CD4-positive, alpha-beta T cell treated with Interleukin-6 at 100 ng/mL for 8 hours (primary cell): ENCODE data around the gene C1QL2.
A peak's percentile ranks its signal among the peaks of the same experiment; 100 is the strongest.

Experiments used
- DNase-seq: peaks from one replicate; pipeline ENCODE4 v3.0.0-alpha.2; 2020; ENCODE audit warnings: mixed read lengths, low spot score

Gene C1QL2

DNA sequence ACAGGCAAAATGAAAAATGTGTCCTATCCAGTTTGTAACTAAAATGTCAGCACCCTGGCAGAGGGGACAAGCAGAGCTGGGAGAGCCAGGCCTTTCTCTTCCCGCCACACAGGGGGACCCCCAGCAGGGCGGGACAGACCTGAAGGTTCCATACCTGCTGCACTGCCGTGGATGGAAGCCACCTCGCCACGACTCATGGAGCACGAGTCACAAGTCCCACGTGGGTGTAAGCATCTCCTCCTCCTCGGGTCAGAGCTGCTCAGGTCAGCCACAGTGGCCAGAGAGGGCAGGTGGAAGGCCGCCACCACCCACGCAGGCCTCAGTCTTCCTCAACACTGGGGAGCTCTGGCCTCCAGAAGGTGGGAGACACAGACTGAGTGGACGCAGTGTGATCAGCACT lies 21.0 kb downstream of the C1QL2 start:
- no peak for DNase-seq

DNA sequence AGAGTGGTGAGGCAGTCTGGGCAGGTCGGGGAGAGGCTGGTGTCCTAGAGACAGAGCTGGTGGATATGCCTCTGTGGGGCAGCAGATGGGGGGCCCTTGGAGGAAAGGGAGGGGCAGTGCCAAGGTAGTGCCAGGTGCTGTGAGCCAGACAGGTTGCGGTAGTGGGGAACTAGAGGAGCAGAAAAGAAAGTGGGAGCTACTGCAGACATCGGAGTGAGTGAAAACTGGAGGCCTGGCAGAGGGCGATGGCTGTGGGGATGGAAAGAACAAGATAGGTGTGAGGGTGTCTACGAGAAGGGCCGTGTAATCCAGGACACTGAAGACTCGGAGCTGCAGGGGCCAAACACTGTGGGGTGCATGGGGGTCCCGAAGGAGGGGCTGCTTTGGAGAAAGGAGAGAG lies 21.7 kb downstream of the C1QL2 start:
- no peak for DNase-seq

DNA sequence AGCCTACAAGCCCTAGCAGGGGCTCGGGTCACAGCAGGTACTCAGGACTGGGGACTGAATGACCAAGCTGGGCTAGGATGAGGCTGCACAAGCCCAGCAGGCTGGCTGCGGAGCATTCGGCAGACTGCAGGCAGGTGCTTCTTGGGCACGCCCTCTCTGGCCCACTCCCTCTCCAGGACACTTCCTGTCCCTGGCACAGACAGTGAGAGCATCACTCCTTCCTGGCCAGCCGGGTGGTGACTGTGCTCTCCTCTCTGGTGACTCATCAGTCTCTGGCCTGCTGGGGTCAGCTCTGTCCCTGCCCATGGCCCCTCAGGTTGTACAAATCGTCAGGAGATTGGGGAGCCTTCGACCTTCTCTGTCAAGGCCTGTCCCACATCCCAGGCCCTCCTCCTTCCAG lies 22.5 kb downstream of the C1QL2 start:
- no peak for DNase-seq

DNA sequence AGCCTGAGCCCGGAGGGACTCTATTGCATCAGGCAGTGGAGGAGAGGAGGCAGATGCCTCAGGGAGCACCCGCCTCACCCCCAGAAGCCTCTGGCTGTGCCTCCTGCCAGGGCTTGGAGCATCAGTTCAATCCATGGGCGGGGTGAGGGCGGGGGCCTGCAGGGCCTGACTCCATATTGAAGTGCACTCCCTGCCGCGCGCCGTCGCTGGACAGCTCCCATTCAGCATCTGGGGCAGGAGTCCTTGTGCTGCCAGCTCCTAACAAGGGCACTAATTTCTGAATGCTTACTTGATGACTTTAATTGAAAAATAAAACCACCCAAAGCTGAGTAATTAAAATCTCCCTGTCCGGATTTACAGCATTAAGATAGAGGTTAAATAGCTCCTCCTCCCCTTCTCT lies 23.8 kb downstream of the C1QL2 start:
- DNase-seq, result no peak

DNA sequence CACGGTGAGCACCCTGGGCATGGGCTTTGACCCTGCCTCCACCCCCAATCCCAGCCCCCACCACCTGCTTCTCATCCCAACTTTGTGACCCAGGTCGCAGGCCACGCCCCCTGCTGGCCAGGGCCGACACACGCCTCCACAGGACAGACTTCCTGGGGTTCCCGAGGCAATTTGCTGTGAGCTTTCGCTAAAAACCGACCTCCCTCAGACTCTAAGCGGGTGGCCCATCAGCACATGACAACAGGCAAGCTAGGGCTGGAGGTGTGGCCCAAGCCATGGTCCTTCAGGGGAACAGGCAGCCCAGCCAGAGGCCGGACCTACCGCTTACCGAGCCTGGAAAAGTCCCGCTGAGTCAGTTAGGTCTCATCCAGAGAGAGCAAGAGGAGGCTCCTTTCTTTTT lies 31.9 kb downstream of the C1QL2 start:
- peak; percentile 17 for DNase-seq

DNA sequence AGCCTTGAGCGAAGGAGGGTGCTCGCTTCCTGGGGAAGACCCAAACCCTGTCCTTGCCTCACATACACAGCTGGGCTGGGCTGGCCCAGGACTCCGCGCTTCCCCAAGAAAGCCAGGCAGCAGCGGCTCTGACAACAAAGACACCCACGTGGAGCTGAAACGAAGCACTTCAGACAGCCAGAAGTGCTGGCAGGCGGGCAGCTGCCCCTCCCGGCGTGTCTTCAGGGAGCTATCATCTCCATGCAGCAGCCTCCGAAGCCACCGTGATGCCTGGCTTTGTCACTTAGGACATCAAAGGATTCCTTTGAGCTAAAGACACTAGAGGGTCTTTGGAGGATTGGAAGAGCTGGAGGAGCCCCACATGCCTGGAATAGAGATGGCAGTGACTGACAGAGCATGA lies 35.2 kb downstream of the C1QL2 start:
- no peak for DNase-seq

DNA sequence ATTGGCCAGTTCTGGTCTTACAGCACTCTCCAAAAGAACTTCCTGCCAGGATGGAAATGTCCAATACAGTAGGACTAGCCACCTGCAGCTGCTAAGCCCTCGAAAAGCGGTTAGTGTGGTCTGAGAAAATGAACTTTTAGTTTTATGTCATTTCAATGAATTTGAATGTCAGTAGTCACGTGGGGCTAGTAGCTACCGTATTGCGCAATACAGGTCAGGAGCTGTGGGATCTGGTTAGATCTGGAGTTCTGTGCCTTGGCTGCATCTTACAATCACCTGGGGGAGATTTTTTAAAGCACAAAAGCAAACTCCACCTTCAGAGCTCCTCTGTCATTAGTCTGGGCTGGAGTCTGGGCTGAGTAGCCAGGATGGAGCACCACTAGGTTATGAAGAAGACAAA lies 35.9 kb downstream of the C1QL2 start:
- DNase-seq, result no peak

DNA sequence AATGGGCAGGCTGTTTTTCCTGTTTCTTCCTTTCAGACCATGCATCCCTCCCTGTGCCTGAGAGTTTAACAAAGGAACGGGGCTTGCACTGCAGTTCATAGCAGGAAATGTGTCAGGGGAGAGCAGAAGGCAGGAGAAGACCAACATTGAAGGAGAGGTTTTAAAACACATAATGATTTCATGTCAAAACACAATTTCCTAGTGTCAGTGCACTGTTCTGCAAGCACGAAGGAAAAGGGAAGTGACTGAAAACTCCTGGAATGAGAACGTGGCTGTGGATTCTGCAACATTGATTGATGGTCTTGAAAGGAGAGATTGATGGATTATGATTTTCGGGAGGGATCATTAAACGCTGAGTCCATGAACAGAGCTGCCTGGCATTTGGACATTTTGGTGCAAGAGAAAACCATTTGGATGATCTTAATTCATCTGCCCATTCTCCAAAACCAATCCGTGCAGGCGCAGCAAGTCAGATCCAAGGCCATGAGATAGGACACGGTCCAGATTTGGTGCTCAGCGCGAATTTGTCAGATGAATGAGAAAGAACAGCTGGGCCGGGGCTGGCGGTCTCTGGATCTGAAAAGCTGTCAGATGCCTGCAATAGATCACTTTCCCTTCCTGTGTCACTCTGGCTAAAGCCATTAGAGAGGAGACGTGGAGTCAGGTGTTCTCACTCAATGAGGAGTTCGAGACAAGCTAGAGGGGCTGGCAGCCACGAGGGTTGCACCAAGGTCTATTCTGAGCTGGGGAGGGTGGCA lies 38.4 kb downstream of the C1QL2 start:
- no peak for DNase-seq

DNA sequence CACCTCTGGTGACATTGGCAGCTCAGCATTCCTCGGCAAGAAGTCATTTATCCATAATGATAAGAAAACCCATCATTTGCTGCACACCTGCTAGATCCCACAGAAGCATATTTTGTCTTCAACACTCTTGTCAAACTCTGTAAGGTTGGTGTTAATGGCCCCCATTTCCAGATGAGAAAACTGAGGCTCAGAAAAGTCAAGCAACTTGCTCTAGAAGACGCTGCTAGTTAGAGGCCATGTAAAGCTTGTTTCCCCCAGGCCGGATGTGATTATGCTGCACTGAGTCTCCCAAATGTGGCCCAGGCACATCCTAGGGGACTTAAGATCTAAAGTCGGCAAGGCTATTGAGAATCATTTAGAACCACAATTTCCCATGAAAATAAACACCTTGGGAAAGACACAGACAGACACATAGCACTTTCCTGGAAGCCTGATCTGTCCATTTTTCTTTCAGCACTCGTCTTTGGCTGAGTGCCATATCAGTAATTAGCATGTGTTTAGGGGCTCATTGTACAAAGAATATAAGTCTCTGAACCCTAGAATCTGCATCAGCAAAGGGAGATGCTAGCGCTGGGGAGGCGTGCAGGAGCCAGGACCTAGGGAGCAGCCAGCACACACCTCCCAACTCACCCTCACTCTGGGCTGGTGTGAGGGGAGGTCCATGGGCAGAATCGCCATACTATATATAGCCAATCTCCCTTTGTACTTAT lies 39.3 kb downstream of the C1QL2 start:
- DNase-seq, result no peak

DNA sequence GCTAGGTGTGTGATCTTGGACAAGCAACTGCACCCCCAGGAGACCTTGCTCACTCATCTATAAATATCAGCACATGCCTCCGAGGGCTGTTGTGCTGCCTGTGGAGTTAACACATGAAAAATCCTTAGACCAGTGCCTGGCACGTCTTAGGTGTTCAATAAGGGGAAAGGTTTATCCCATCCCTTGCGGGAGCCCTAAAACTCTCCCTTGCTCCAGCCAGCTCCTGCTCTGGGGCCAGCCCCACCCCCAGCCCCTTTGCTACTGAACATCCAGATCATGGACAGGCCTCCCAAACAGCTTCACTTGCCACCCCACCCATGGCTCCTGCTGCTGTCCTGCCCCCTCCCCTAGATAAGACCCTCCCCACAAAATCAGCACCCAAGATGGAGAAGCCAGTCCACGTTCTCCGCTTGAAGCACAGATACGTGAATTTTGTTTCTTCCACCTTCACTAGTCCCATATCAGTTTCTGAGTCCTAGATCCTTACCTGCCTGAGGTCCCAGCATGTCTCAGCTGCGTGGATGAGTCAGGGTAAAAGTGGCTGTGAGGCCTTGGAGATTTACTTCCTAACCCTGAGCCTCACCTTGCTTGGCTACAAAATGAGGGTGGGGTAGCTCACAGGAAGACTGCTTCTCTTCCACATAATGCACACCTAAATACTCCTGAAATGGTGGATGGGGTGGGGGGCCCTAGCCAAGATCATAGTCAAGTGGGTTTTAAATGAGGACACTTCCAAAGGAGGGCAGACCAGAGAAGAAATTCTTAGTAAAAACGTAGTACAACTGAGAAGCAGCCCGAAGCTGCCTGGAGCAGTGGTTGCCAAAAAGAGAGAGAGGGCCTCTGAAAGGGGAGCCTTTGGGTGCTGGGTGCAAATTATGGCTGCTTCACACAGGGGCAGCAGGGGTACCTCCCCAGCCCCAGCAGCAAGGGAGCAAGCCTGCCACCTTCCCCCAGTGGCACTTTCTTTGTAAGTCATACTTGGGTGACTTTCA lies 40.4 kb downstream of the C1QL2 start:
- DNase-seq, result no peak

DNA sequence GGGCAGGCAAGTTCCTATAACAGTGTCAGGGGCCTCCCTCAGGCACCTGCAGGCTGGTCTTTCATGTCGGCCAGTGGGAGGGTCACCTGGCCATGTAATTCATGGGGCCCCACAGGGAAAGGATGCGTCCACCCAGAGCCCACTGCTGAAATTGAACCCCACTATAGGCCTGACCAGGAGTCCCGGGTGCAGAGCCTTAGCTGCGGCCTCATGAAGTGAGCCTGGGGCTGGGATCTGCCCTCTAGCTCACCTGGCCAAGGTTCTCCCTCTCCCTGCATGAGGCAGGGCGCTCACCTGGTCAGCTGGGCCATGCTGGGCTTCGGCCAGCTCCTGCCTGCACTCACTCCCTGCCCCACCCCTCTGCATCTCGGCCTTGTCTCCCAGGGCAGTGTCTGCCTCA lies 41.1 kb downstream of the C1QL2 start:
- no peak for DNase-seq

DNA sequence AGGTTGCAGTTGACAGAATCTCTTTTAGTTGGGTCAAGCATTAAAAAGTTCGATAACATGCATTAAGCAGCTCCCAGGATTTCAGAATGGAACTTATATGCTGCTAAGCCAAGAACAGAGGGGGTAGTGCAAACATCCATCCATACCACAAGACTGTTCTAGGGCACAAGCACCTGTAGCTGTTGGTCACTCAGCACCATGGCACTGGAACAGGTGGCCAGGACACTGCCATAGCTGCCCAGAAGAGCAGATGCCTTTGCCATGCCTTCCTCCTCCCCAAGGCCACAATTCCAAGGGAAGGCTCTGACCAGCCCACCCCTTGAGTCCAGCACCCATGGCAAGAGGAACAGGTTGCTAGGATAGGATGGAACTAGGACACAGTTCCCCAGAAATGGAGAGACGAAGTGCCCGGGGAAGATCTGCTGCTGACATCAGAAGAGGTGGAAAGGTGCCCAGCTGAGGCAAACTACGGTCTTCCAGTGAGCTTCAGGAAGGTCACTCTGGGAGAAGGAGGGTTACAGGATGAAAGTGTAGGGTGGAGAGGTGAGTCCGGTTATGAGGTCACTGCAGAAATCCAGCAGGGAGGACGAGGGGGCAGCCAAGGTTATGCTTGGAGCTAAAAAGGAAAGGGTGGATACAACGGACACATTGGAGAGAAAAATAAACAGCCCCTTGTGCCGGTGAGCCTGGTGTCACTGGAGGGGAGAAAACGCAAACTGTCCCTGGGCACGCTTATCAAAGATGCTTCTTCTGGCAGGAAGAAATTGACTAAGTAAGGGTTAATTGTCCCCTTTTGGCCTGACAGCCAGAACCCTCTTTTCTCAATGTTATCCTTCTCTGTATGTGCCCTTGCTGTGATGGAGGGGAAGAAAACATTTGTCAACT lies 41.9 kb downstream of the C1QL2 start:
- no peak for DNase-seq

DNA sequence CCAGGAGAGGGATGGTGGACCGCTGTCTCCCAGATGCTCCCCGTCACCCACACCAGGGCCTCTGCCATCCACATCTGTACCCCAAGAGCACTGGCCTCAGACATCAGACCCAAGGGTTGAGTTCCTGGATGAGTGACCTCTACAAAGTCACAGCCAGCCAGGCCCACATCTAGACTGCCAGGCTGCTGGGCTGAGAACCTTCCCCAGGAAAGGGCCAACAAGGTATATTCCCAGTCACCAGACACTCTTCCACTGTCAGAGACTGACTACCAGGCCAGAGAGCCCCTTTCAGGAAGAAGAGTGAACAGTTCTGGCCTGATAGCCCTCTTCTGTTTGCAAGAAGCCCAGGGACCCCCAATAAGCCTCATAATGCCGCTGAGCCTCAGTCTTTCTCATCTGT lies 44.3 kb downstream of the C1QL2 start:
- DNase-seq, result no peak

DNA sequence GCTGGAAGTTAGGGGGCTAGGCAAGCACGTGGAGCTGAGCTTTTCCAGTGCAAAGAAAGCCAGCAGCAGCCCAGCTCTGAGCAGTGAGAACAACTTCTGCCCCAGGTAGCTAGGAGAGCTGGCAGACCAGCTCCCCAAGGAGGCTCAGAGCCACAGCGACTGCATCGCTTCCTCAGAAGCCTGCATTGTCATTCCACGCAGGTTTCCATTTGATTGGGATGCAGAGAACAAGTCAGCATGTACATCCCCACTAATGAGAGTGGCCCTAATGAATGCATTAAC lies 45.1 kb downstream of the C1QL2 start:
- DNase-seq, result no peak

DNA sequence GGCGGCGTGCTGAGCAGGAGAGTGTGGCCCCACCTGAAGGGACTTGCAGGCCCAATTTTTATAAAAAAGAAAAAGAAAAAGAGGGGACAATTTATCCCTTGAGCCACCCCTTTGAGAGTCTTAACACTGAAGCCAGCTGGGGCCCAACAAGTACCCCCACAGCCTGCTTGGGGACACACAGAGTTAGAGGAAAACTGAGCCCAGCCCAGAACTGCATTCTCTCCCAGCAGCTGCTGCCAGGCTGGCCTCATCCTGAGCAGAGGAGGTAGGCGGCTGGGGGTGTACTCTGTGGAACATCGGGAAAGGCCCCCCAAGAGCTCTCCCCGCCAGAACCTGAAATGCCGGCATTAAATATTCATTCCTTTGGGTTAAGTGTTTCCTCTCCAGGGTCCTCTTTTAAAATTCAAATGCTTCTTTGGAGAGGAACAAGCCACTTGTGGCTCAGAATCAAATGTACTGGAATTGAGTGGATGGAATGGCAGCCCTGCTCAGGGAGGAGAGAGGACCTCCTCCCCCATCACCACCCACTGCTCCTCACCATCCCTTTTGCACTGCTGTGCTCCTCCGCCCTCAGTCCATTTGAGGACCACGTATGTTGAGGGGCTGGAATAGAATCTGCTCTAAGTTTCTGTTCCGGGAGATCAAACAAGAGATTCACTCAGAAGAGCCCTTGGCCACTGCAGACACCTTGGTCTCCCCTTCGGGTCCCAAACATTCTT lies 45.6 kb downstream of the C1QL2 start:
- DNase-seq, result no peak

DNA sequence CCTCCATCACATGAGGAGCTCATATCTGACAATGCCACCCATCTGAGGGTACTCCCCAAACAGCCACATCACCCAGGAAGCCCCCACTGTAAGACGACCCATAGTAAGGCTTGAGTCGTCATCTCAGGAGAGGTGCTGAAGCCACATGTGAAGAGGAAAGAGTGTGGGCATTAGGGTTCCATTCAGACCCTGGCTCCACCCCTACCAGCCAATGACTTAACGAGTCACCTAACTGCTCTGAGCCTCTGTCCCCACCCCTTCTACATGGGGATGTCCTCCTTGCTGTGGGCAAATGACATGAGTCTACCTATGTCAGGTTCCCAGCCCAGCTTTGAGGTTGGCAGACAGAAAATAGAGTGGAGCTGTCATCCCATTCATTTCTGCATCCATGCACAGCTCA lies 46.3 kb downstream of the C1QL2 start:
- no peak for DNase-seq

DNA sequence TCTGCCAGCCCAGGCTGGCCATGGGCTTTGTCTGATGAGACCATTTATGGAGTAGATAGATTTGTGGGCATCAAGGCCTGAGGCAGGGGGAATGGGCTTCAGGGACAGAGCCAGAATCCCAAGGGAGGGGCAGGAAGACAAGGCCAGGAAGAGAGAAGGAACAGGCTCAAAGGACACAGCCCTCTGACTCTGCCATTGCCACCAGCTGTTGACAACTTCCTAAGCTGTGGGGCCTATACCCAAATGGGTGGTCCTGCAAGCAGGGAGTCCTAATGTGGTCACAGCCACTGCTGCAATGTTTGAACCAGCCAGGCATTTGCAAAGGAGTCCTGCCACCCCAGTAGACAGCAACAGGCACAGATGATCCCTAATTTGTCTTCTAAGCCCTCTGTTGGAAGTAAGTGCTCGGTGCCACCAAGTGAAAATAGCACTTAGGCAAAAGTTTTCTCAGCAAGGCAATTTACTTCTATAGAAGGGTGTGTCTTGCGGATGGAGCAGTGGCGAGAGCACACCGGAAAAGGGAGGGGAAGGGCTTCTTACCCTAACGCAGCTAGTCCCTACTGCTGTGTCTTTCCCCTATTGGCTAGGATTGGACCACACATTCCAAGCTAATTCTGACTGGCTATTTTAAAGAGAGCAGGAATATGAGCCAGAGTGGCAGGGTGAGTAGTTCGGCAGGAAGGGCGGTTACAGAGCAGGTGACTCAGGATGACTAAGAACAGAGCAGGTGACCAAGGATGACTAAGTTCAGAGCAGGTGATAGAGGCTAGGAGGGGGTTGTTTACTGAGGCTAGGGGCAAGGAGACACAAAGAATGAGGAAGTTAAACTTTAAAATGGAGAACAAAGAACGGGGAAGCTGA lies 47.2 kb downstream of the C1QL2 start:
- DNase-seq, result no peak

DNA sequence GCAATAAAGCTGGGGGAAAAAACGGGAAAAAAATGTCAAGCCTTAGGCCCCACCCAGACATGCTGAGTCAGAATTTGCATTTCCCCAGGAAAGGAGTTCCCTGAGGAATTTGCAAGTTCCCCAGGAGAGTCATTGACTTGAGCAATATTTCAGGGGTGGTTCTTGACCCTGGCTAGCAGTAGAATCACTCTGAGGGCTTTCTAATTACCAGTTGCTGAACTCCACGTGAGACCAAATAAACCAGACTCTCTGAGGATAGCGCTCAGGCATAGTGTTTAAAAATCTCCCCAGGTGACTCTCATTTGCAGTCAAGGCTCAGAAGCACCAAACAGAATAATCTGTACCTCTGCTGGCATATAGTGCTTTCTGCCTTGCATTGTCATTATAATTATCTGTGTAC lies 48.7 kb downstream of the C1QL2 start:
- DNase-seq, result no peak

DNA sequence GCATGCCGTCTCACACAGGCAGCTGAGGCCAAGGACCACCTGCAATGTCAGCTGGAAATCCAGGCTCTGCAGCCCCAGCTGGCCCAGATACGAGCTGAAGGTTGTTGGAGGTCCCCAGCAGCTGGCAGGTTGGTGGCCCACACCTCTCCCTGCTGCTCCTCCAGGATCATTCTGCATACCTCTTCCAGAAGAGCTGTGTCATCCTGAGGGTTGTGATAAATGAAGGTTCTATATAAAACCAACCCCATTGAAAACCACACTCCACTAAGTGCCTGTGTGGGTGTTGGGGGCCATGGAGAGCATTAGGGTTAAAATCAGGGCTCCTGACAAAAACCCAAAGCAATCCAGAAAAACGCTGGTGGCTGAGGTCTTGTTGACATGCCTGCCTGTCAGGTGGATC lies 50.4 kb downstream of the C1QL2 start:
- DNase-seq, result no peak

DNA sequence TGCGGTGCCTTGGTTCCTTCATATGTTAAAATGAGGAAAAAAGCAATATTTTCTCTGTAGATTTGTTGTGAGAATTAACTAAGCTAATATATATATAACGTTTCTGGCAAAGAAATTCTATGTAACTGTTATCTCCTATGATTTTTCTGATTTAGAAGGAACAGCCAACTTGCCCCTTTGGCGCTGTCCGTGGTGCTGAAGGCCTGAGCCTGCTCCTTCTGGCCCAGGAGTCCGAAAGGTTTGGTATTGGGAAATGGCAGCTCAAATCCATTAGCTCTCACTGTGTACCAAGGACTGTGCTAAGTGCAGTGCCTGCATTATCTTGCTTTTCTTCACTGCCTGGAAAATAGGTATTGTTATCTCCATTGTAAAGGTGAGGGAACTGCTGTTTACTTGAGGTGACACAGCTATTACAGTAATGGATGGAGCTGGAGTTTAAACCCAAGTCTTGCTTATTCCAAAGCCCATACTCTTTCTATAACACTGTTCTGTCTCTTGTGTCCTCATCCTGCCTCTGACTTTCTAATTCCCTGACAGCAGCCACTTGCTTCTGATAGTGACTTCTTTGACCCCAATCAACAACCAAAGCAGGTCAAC lies 52.2 kb downstream of the C1QL2 start:
- no peak for DNase-seq
